GM19324 (cell line): ENCODE measurements around the gene TEN1.
"Not testable (repeated sequence)": the region's sequence is repeated elsewhere in the genome, so short reads cannot be mapped to it uniquely, and the experiment has no call there.

Source experiments
- ATAC-seq: cut with Tn5 transposase; IDR thresholded peaks from one replicate; pipeline ENCODE4 v1.9.1; 2021; ENCODE audit warnings: mild to moderate bottlenecking, moderate library complexity; ENCODE audit not compliant: unreplicated experiment, low FRiP score

Gene TEN1

DNA sequence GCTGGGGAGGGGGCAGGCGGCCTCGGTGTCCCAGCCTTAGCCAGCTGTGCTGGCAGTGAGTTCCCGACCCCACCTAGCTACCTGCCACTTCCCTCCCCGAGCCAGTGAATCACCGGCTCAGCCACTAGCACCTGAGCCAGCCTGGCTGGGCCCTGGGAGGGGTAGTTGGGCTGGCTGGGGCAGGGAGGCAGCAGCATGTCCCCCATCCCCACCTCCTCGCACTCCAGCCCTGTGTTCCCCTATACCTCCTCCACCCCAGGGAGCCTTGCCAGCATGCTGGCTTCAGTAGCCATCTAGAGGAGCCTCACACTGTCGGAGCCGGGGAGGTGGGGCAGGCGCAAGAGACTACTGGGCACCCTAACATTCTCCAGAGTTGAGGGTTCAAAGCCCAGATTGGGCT, 45.3 kb downstream of the TEN1 start:
- no peak for ATAC-seq

DNA sequence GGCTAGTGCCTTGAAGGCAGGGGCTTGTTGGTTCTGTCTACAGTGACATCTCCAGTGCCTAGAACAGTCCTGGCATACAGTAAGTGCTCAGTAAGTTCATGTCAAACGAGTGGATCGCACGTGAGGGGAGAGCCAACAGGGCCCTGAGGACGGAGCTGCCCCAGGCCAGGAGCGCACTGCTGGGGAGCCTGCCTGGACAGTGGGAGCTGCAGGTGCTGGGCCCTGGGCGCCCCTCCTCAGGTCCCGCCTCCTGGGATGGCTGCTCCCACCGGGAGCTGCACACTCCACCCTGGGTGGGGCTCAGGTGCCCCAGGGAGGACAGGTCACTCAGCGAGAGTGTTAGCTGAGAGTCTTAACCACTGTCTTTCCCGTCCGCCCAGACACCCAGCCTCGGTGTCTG, 46.3 kb downstream of the TEN1 start:
- ATAC-seq: no peak

DNA sequence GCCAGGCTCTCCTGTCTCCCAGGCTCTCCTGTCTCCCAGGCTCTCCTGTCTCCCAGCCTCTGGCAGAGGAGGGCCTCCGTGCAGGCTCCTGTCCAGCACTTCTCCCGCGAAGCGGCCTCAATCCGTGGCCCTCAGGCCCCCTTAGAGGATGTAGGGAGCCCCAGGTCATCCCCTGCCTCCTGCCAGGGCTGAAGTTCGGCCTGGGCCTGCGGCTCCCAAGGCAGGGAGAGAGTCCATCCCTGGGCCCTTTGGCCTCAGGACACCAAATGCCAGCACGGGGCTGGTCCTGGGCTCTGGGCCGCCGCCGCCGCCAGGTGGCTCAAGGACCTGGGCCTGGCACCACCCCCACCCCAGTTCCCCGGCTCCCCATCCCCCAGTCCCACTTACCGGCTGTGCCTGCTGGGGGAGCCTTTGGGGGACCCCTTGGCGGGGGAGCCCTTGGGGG, 47.7 kb downstream of the TEN1 start:
- no peak for ATAC-seq

GRCh38 chr17:76027159-76027839, 48.3 kb downstream of the TEN1 start, which contains the start of gene EVPL:
Gene EVPL (minus strand): TSS chr17:76027306. CDS start chr17:76027198, 108 bp downstream.
- ATAC-seq: no peak

DNA sequence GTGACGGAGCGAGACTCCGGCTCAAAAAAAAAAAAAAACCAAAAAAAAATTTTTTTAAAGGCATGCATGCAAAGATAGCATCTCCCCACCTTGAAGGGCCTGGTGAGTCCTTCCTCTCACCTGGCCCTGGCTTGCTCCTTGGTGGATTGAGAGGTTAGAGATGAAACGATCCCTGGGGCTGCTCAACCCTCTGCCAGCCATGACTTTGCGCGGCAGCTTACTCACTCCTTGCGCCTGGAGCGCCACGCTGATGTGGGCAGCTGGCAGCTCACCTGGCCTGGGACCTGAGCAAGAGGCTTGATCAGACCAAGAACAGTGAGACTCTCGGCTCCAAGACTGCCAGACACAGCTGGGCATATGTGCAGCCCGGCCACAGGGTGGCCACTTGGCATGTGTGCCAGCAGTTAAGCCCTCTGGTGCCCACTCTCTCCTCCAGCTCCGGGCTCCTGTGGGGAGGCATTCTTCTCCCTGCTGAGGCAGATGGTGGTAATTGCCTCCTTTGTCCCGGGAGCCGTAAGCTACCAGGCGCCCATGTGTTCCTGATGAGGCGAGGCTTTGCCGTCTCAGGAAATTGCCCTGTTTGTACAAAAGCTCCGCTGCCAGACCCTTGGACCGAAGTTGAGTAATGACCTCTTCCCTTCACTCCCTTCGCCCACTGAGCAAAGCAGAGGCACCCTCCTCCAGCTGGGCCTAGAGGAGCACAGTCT, 53.2 kb downstream of the TEN1 start:
- ATAC-seq: no peak

GRCh38 chr17:76032780-76033108, 53.7 kb downstream of the TEN1 start:
- ATAC-seq: no peak

GRCh38 chr17:76033139-76033538, 54.1 kb downstream of the TEN1 start:
- ATAC-seq: no peak

- no peak for ATAC-seq
Observed at GRCh38 chr17:76034428-76035350, 55.6 kb downstream of the TEN1 start.

DNA sequence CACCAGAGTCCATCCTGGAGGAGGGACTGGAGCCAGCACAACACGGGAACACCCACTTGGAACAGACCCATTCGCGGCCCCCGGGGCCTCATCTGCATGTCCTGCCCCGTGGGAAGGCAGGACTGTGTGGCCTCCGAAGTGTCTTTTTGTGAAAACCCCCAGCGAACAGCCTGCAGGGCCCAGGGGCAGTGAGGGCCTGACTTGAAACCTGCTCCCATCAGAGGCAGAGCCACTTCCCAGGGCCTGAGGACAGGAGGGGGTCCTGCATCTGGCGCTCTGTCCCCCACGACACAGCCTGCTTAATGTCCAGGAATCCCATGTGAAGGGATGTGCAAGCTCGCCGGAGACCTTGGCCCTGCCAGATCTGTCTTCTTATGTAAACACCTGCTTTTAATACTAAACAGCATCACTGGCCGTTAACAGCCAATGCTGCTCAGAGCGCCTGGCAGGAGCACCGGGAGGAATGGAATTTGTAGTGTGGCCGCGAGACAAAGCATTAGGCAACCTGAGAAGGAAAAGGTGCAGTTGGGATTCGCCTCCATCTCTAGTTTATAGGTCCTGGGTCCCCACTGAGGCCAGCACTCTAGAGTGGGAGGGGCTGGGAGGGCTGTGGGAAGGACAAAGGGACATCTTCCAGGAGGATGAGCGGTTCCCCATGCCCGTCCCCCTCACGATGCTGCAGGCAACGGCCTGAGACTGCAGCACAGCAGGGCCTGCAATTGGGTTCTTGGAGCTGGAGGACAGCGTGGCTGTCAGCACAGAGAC, 57.6 kb downstream of the TEN1 start:
- ATAC-seq: no peak

DNA sequence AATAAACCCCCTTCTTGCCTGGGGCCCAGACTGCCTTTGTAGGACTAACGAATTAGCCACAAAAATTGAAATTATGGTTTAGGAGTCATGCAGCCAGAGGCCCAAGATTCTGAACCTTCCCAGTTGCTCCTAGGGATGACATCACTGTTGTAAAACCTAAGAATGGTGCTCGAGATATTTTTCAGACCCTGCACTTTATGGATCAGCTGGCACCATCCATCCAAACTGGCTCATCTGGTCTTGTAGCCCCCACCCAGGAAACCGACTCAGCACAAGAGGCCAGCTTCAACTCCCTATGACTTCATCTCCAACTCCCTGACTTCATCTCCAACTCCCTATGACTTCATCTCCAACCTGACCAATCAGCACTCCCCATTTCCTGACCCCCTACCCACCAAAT, 59.0 kb downstream of the TEN1 start:
- no peak for ATAC-seq

DNA sequence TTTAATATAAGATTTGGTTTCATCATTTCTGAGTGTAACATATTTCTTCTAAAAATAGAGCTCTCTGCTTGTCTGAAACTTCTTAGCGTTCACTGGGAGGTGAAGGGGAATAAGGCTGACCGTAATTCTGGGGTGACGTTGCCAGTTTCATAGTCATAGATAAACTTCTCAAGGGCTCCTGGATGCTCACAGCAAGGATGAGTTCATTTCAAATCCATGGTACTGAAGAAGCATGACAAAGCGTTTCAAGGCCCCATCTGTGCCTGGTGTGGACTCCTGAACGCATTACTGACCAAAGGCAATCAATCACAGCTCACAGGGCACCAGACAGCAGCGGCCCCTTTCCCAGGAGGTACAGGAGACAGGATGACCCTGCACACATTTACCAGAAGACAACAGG, 60.1 kb downstream of the TEN1 start:
- no peak for ATAC-seq

- no peak for ATAC-seq
Observed at GRCh38 chr17:76040376-76040775, 61.3 kb downstream of the TEN1 start.

GRCh38 chr17:76042868-76043267, 63.8 kb downstream of the TEN1 start:
- ATAC-seq: not testable (repeated sequence)

DNA sequence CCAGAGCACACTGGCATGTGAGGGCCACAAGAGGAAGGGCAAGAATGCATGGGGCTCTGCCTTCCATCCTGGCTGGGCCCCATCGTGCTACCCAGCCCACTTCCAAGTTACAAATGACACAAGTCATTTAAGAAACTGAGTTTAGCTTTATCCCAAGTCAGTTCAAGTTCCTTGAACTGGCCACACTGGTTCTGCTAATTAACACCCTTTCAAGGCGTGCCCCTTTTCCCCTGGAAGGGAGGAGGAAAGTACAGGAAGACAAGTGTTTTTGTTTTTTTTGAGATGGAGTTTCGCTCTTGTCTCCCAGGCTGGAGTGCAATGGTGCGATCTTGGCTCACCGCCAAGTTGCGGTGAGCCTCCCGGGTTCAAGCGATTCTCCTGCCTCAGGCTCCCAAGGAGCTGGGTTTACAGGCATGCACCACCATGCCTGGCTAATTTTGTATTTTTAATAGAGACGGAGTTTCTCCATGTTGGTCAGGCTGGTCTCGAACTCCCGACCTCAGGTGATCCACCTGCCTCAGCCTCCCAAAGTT, 65.5 kb downstream of the TEN1 start:
- ATAC-seq: not testable (repeated sequence)

DNA sequence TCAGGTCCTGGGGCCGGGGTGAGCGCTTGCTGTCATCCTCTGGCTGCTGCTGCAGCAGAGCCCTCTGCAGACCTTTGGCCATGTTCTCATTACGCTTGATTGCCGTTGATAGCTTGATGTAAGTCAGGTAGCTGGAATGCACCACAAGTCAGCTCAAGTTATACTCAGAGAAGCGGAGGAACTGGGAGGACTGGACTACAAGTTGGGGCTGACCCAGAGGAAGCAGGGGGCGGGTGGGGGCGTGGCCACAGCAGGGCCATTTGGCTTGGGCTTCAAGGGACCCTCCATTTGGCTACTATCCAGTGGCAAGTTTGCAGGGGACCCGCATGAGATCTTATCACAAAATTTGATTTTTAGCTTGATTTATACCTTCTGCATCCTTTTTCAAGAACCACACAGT, 67.0 kb downstream of the TEN1 start:
- ATAC-seq: no peak

- ATAC-seq: no peak
Observed at GRCh38 chr17:76048025-76048605, 69.1 kb downstream of the TEN1 start.

DNA sequence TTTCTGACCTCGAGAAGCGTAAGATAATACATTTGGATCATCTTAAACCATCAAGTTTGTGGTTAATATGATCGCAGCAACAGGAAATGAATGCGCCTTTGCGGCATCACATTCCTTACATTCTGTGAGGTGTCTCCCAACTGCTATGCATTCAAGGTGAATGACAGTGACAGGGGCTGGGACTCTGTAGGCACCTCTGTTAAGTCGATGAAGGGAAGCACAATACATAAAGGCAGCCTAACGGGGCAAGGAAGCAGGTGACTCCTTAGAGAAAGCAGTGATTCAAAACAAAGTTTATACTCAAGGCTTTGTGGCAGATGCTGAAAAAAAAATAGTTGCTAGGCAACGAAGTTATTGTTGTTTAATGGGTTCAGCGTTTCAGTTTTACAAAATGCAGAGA, 69.7 kb downstream of the TEN1 start:
- no peak for ATAC-seq

- no peak for ATAC-seq
Observed at GRCh38 chr17:76049239-76049638, 70.2 kb downstream of the TEN1 start.

- no peak for ATAC-seq
Observed at GRCh38 chr17:76049836-76050537, 70.9 kb downstream of the TEN1 start.
